A204.1 (cell line): ENCODE measurements around the gene ANKRD29.

ENCODE experiments used
- FAIRE-seq: peaks from 2 replicates; lab custom pipeline; 2012; peaks lifted over from hg19 to GRCh38; lab: Jason Lieb, UNC

ANKRD29 gene

DNA sequence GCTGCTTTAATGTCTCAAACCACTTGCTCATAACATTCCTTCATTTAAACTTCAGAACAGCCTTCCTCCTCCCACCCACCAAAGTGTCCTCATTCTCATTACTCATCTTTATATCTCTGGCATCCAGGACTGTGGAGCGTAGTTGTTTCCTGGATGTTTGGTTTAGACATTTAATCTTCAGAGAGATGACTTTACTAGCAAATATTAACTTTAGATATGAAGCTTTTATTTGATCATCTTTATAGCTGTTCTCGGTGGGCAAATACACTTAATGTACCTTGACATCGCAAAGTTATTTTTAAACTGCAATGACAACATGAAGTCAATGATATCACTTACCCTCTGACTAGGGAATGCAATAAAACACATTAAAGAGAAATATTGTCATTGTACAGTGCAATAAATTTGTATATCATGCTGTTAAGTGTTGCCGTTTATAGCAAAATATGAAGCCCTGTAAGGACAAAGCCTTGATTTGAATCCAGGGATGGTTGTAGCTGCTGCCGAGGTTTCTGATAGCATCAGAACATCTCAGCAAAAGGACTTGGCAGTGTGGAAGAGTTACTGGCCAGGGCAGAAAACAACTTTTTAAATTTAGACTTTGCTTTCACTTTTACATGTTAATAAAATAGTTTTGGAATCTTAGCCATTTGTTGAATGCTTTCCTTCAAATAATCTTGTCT, 21.9 kb upstream of the ANKRD29 start:
- no peak for FAIRE-seq

DNA sequence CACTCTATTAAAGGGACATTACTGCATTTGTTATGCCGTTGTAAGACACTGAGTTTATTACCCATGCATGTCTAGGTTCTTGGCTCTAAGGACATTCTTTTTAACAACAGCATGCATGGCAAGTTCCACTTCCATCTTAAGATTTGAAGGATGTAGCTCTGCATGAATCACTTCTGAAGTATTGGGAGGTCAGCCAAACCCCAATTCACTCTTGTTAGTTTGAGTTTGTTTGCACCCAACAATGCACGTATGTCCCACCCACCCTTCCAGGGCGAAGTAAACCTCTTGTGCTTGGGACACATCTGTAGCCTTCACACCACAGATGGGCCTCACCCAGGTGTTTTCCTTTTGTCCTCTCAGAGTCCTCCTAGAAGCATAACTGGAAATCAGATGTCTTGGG, 21.0 kb upstream of the ANKRD29 start:
- FAIRE-seq: no peak

DNA sequence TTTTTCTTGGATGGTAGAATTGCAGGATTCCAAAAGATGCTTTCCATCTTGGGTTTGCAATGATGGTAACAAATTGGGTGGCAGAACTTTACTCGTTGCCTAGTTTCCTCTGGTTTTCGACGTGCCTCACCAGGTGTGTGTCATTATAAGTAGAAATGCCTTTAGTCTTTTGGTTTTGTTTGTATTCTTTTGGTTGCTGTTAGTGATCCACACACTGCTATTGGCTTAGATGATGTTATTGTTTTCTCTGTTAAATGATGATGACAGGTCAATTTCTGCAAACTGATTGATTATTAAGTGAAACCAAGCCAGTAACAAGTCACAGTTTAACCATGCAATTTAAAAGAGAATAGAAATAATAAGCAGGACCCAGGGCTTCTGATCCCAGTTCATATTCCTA, 20.4 kb upstream of the ANKRD29 start:
- no peak for FAIRE-seq

DNA sequence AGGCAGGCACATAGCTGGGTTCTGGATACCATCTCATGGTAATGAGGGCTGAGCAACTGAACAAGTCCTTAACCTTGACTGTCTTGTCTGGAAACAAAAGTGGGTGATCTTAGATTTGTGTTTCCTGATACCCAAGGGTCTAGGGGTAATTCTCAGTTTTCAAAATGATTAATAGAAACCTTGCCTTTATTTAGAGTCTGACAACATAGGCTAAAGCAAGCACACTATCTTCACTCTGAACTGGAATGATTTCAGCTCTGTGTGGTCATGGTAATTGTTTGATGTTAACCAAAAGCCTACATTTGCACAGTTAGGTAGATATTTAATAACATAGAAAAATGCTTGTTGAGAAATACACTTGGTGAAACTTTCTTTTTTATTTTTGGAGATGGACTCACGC, 19.8 kb upstream of the ANKRD29 start:
- FAIRE-seq: no peak

DNA sequence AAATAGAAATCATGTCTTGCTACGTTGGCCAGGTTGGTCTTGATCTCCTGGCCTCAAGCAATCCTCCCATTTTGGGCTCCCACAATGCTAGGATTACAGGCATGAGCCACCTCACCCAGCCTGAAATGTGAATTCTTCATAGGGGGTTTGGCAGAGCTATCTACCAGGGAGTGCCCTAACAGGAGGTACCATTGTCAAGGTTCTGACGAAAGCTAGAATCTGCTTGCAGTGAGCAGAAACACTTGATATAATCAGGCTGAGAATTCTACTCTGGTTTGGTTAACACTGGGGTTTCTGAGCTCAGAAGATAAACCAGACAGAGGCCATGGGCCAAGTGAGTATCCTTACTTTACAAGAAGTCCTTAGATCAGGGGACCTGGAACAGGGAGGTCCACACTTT, 19.3 kb upstream of the ANKRD29 start:
- FAIRE-seq: no peak

DNA sequence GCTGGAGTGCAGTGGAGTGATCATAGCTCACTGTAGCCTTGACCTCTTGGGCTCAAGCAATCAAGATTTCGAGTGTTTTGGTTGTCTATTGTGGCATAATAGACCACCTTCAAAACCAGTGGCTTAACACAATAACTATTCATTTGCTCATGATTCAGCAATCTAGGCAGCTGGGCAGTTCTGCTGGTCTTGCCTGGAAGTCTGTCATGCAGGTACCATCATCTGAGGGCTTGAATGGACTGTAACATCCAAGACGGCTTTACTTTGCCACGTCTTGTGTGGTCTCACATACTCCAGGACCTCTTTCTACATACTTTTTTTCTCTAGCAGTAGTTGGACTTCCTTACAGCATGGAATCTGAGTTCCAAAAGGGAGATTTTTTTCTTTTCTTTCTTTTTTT, 13.2 kb upstream of the ANKRD29 start:
- no peak for FAIRE-seq

DNA sequence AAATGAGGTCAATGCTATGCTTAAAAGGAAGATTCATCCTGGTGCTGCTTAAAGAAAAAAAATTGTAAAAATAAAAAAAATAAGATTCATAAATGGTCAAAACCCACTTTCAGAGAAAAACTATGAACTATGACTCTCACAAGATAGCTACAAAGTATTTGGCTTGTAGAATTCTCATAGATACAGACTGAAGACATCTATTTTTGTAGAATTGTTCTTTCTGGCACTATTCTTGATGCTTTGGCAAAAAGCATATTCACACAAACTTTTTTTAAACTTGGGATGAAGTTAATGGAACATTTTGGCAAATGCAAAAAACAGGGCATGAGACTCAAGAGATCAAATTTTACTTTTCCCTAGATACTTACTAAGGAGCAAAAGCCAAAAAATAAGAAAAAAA, 12.5 kb upstream of the ANKRD29 start:
- no peak for FAIRE-seq

DNA sequence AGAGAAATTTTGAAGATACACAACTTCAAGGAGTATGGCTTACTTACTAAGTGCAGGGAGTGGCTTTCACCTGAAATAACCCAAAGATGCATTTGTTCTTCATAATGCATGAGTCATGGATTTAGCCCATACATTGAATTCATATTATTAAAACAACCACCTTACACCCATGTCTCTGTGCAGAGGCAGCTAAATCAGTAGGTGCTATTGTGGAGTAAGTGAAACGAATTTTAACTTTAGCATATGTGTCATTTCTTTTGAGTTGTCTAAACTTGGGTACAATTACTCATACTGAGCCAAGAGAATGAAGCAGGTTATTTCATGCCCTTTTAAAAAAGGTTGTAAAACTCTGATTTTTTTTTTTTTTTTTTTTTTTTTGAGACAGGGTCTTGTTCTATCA, 11.0 kb upstream of the ANKRD29 start:
- FAIRE-seq: no peak

DNA sequence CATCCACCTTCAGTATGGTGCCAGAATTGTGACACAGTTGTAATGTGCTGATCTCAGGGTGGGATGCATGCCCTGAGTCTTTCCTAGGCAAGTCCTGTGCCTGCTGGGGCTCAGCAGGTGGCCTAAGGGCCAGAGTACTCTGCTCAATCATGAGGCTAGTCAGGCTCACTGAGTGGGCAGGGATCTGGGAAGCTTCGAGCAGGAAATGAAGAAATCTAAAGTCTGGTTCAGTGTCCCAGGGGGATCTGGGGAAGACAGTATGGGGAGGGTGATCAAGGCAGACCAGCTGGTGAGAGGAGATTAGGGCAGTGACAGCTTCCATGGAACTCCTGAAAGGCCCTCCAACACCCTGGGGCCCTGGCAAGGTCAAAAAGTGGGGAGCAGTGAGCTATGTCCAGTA, 8.9 kb upstream of the ANKRD29 start:
- no peak for FAIRE-seq

DNA sequence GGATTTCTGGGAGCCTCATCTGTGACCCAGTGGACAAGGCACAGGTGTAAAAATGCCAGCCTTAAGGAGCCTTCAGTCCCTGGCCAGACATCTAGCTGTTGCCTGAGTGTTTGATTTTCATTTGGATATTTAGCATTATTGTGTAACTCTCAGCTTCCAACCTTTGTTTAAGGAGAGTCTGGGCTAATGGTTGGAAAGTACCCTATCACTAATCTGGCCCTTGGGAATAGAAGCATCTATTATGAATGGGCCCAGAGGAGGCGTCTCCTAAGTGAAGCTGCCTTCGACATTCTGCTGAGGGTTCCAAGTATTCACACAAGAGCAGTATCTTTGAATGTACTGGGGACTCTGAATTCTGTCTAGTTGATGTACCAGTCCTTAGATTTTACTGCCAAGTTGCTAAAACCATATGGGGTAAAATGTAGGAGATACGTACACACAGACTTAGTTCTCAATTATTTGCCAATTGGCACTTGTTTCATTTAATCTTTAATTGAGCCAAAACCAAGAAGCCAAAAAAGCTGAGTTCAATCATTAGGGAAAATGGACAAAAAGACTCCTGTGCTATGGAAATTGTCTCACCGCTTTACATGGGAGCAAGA, 7.2 kb upstream of the ANKRD29 start:
- FAIRE-seq: no peak

DNA sequence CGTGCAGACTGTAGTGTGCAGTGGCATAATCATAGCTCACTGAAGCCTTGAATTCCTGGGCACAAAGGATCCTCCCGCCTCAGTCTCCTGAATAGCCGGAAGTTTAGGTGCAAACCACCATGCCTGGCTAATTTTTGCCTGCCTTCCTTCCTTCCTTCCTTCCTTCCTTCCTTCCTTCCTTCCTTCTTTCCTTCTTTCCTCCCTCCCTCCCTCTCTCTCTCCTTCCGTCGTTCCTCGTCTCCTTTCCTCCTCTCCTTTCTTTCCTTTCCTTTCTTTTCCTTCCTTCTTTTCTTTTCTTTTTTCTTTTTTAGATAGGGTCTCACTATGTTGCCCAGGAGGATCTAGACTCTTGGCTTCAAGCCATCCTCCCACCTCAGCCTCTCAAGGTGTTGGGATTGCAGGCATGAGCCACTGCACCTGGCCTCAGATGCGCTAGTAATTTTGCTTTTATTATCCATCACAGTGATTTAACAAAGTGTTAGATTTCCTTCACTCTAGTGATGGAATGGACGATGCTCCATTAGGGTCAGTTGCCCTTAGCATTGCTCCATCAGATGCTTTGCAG, 6.6 kb upstream of the ANKRD29 start:
- FAIRE-seq: no peak

DNA sequence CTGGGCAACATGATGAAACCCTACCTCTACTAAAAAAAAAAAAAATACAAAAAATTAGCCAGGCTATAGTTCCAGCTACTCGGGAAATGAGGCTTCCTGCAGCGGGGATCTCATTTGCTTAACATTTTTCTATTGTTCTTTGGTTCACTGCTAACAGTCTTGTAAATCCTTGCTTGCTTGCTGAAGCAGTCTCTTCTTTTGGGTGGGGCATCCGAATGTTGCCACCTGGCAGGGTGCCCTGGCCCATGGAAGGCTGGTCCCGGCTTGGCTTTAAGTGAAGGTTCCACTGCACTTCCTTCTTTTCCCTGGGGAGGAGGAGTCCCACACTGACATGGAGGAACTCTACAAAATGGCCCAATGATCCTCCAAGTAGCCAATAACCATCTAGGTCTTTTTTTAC, 6.0 kb upstream of the ANKRD29 start:
- no peak for FAIRE-seq

DNA sequence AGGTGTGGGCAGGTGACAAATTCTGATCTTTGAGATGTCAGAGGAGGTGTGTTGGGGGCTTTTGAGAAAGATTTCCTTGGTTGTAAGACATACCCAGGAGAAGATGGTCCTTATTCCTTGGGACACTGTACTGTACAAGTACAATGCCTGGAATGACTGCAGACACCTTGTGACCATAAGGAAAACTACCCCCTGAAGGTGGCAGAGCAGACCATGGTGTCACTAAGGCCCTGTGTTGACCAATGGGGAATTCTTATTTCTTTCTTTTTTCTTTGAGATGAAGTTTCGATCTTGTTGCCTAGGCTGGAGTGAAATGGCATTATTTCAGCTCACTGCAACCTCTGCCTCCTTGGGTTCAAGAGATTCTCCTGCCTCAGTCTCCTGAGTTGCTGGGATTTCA, 4.4 kb upstream of the ANKRD29 start:
- no peak for FAIRE-seq

DNA sequence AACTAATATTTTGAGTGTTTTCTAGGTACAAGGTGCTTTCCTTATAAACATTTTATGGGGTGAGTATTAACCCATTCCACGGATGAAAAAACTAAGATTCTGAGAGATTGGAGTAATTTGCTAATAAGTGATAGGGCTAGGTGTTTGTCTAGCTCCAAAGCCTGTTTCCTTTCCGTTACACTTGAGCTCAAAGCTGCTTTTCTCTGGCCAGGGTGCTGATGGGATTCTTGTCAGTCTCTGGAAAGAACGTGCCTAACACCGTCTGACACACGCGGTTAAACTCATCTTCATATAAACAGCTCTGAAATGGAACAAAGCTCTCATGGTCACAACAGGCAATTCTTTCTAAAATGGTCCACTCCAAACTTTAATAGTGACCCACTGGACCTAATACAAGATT, 2.0 kb upstream of the ANKRD29 start:
- no peak for FAIRE-seq

DNA sequence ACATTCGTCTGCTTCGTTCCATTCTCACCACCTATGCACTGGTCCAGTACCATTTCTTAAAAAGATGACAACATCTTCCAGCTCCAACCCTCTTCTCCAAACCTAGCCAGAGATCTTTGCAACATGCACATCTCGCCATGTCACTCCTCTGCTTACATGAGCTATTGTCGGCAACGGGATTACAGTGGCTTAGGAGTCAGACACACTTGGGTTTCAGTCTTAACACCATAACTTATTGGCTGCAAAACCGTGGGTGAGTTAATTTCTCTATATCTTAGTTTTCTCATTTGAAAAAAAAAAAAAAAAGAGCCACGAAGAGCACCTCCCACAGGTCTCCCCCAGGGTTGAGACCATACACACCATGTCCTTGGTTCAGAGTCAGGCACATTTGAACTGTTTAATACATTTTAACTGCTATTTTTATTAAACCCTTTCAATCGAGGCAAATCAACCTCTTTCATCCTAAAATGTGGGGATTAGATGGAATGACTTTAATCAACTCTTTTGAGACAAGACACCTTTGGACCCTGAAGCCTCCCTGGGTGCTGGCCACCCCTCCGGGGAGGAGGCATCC, 889 bp downstream of the ANKRD29 start:
- FAIRE-seq: no peak

DNA sequence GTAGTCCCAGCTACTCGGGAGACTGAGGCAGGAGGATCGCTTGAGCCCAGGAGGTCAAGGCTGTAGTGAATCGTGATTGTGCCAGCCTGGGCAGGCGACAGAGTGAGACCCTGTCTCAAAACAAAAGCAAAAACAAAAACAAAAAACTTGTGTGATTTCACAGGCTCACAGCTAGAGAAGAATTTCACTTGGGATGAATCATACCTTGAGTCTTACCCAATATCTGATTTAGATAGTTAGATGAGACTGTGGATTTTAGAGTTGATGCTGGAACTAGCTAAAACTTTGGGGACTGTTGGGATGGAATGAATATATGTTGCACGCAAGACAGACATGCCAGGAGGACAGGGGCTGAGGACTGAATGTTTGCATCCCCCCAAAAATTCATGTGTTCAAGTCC, 4.4 kb downstream of the ANKRD29 start:
- FAIRE-seq: no peak

DNA sequence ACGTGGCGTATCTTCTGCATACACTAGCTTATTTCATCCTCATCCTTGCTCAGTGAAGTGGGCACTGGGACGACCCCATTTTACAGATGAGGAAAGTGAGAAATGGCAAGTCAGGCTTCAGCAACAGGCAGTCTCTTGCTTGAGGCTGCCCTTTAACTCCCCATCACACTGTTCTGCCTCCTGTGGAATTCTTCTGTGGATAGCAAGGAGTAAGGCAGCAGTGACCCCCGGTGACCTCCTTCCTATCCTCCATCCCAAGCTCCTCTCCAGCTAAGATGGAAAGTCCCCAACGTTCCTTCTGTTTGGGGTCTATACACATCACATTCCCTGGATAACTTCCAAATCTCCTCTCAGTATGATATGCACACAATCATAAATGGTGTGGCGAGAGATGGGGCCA, 10.5 kb downstream of the ANKRD29 start:
- no peak for FAIRE-seq

DNA sequence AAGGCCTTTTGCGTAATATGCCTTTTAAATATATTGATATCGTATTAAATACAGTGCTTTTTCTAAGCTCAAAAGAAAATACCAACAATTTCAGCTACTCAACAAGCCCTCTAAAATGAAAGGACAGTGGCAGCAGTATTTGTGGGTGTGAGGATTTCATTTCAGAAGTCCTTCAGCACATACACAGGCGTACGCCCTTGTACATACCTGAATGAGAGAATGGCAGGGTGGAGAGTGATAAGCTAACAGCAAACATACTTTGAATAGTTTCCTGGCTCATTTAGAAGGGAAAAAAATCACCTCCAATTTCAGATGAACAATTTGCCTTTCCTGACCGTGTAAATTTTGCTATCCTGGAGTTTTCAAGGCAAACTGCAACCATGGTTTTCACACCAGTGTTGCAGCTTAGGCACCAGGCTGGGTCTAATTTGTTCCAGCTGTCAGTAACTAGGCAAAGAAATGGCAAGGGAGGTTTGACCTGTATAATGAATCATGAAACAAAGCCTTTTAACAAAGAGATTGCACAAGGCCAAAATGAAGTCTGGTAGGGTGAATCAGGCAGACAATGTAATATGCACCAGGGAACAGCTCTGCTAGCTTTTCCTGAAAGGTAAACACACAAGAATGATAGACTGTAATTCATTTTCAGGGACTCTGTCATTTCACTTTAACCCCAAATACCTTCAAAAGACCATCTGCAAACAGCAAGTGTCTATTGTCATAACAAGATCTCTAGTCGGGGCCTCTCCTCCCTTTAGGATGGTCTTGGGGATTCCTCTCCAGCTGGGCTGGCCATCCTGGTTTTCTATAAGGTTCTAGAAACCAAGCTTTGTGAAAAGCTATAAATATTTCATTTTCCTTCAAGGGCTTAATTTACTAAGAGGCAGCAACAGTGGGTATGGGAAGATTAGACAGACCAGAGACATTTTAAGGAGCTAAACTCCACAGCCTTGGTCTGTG, 11.5 kb downstream of the ANKRD29 start:
- FAIRE-seq: no peak

DNA sequence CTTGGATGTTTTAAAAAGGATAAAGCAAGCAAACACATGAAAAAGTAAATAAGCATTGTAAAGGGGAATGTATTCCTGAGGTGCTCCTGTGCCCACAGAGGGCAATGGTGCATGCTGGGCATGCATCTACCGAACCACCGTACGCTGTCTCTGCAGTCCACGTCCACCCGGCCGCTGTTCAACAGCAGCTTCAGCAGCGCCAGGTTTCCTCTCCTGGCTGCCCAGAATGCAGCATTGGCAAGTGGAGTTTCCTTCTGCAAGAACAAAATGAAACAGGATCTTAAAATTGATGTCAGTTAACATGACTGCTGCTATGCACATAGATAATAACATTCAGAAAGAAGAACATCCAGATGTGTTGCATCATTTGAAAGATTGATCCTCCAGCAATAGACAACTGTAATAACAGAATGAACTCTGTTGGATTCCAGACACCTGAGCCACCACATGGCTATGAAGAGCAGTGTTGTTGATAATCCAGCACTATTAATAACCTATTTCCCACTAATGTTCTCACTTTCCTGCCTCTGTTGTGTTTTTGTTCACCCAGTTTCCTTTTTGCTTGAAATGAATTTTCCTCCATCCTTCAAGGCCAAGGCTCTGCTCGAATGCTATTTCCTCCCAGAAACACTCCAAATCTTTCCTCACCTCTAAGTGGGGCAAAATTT, 13.6 kb downstream of the ANKRD29 start:
- no peak for FAIRE-seq

DNA sequence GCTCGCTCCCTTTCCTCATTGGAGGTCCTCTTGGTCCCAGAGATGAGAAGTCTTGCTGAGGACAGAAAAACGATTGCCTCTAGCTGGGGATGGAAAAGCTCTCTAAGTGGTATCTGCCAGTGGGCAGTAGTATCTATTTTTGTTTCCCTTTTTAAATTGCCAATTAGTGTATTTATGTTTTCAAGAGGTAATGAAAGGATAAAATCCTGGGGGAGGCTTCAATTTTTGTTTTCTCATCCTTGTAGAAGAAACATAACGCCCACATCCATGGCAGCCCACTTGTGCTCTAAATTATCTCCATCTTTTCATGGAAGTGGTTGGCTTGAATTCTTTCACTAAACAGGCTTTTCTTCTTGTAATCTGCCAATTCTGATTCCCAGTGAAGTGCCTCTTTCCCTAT, 14.3 kb downstream of the ANKRD29 start:
- FAIRE-seq: no peak

DNA sequence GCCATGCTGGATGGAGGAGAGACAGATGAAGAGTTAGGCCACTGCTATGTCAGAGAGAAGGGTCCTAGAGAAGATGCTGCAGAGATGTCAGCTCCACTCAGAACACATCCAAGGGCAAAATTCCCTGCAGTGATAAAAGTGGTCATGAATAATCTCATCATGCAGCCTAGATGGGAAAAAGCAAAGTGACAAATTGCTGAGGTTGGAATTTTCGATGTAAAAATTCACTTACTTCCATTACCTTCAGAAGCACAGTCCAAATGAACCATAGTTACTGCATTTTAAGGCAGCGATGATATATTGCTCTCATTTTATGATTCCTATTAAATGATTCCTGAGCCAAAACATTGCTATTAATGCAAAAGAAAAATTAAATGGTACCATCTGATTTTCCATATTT, 16.4 kb downstream of the ANKRD29 start:
- FAIRE-seq: no peak

DNA sequence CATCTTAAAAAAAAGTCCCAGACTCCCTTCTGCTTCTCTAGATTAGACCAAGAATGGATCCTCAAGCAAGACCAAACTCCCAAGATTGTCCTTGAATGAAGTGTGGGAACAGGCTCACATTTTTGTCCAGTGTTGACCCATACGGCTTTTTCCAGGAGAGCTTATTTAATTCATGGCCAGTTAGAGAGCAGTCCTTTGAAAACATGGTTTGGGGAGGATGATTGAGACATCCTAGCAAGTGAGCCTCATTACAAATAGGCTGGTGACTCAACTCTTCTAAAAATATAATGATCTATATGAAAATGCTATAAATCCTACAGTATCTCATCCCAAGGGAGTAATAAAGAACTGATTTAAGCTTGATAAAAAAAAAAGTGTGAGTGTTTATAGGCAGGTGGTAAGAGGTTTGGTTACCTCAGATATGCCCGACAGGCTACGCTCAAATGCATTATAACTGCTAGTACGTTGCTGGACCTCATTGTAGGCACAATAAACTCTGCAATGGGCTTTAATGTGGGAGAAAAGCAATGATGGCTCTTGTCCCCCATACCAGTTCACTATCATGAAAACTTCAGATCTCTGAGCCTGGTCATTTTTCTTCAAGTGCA, 17.0 kb downstream of the ANKRD29 start:
- FAIRE-seq: no peak
